B cell (primary cell): Measurements from ENCODE around the gene SNAPC3. TPM values are rescaled to one million over a fixed set of nuclear protein-coding genes. Genes with fewer than 3 reads are reported as not detected.

ENCODE experiments used
- ATAC-seq: fragments of 200-7000 bp; cut with Tn5 transposase; one replicate; pipeline ENCODE4 v1.10.0; 2021; ENCODE audit warnings: low read depth, mild to moderate bottlenecking, moderate number of reproducible peaks, moderate library complexity
- CTCF ChIA-PET: fragments of 350-600 bp; sonication (Branson Sonifier 250); formaldehyde crosslinking; loops from one replicate; lab custom pipeline; 2021; ENCODE audit warnings: antibody characterized with exemption, inconsistent platforms; lab: Charles Lee
- POLR2A ChIA-PET: fragments of 350-600 bp; sonication (Branson Sonifier 250); formaldehyde crosslinking; loops from one replicate; lab custom pipeline; 2021; ENCODE audit warnings: antibody characterized with exemption; lab: Charles Lee
- DNase-seq: peaks from one replicate; pipeline ENCODE4 v3.0.0; 2013
- H2AFZ ChIP-seq: 2 replicates; pipeline ENCODE4 v1.6.1; 2012; ENCODE audit warnings: mild to moderate bottlenecking, low read depth, low read length; ENCODE audit not compliant: insufficient read depth, poor library complexity, severe bottlenecking
- H3K27ac ChIP-seq, 2 donors: 1 replicate in 1 of 2; 2 replicates in 1 of 2; pipeline ENCODE4 v1.5.1; 2012 to 2013; ENCODE audit warnings: low read length in 2 of 2, mild to moderate bottlenecking in 2 of 2, moderate library complexity in 1 of 2
- H3K27me3 ChIP-seq, 4 experiments: fragments of 200-600 bp in 1 of 4; sonication (generic) in 1 of 4; replicated peaks in 1 of 4; 1 replicate in 2 of 4; 2 replicates in 2 of 4; pipeline versions ENCODE4 v1.6.1 to v1.7.0; 2013 to 2016; ENCODE audit warnings: low read length in 3 of 4, mild to moderate bottlenecking in 2 of 4, mixed read lengths in 1 of 4, moderate library complexity in 1 of 4; ENCODE audit not compliant: insufficient read depth in 4 of 4, control insufficient read depth in 3 of 4; ENCODE audit errors: control extremely low read depth in 1 of 4
- H3K36me3 ChIP-seq, 2 experiments: replicated peaks in 1 of 2; 1 replicate in 1 of 2; 2 replicates in 1 of 2; pipeline versions ENCODE4 v1.6.1 to v1.7.1; 2013; ENCODE audit warnings: low read length in 1 of 2; ENCODE audit not compliant: insufficient read depth in 2 of 2, control insufficient read depth in 1 of 2; ENCODE audit errors: control extremely low read depth in 1 of 2, extremely low read depth in 1 of 2
- H3K4me1 ChIP-seq, 2 donors: fragments of 200-600 bp in 1 of 2; sonication (generic) in 1 of 2; 1 replicate in 1 of 2; 2 replicates in 1 of 2; pipeline versions ENCODE4 v1.5.1 to v1.6.1; 2013 to 2017; ENCODE audit warnings: low read length in 2 of 2; ENCODE audit not compliant: control insufficient read depth in 2 of 2, insufficient read depth in 2 of 2
- H3K4me2 ChIP-seq: replicated peaks from 2 replicates; pipeline ENCODE3; 2012; ENCODE audit warnings: mild to moderate bottlenecking, low read depth, low read length; ENCODE audit not compliant: poor library complexity, severe bottlenecking
- H3K4me3 ChIP-seq, 5 experiments: fragments of 200-600 bp in 1 of 5; sonication (generic) in 1 of 5; 1 replicate in 3 of 5; 2 replicates in 2 of 5; pipeline versions ENCODE4 v1.5.1 to v1.7.0; 2011 to 2016; ENCODE audit warnings: low read length in 4 of 5, mild to moderate bottlenecking in 4 of 5, low read depth in 2 of 5, control low read depth in 1 of 5, moderate library complexity in 1 of 5; ENCODE audit not compliant: insufficient read depth in 1 of 5; ENCODE audit errors: control extremely low read depth in 1 of 5, extremely low read depth in 1 of 5
- H3K79me2 ChIP-seq: fragments of 200-600 bp; sonication (generic); one replicate; pipeline ENCODE4 v1.6.0; 2016; ENCODE audit warnings: low read length; ENCODE audit not compliant: control insufficient read depth, insufficient read depth
- H3K9ac ChIP-seq: fragments of 200-600 bp; sonication (generic); 2 replicates; pipeline ENCODE4 v1.6.1; 2017; ENCODE audit warnings: mild to moderate bottlenecking, low read length, moderate library complexity
- H3K9me3 ChIP-seq, 3 donors: one replicate each; pipeline versions ENCODE4 v1.6.1 to v1.7.1; 2013; ENCODE audit warnings: low read length in 2 of 3; ENCODE audit not compliant: control insufficient read depth in 2 of 3, insufficient read depth in 1 of 3; ENCODE audit errors: control extremely low read depth in 1 of 3
- H4K20me1 ChIP-seq: 2 replicates; pipeline ENCODE4 v1.6.0; 2012; ENCODE audit warnings: mild to moderate bottlenecking, low read length; ENCODE audit not compliant: insufficient read depth, control insufficient read depth, poor library complexity, severe bottlenecking
- H3K27ac Mint-ChIP-seq: one replicate; pipeline ENCODE4 v1.8.0; 2021; ENCODE audit warnings: mixed read lengths
- H3K27me3 Mint-ChIP-seq: one replicate; pipeline ENCODE4 v1.8.0; 2021; ENCODE audit warnings: mixed read lengths
- H3K4me1 Mint-ChIP-seq: one replicate; pipeline ENCODE4 v1.8.0; 2021; ENCODE audit warnings: mixed read lengths
- H3K4me3 Mint-ChIP-seq: one replicate; pipeline ENCODE4 v1.8.0; 2021; ENCODE audit warnings: mixed read lengths
- H3K9me3 Mint-ChIP-seq: one replicate; pipeline ENCODE4 v1.8.0; 2022; ENCODE audit warnings: mixed read lengths; ENCODE audit not compliant: insufficient read depth
- CTCF ChIP-seq: fragments of 200-600 bp; IDR thresholded peaks from one replicate; pipeline ENCODE4 v1.8.0; 2022; ENCODE audit warnings: antibody characterized with exemption, mild to moderate bottlenecking
- EZH2 ChIP-seq: IDR thresholded peaks from 2 replicates; pipeline ENCODE4 v1.6.1; 2012; ENCODE audit warnings: borderline replicate concordance, low read depth, mild to moderate bottlenecking, moderate library complexity, low read length; ENCODE audit not compliant: insufficient read depth, poor library complexity, severe bottlenecking
- WGBS: methylation state at CpG from one replicate; pipeline ENCODE4 v1.1.5; 2013; ENCODE audit warnings: missing lambda C conversion rate; ENCODE audit not compliant: insufficient coverage; 5-methylcytosine and 5-hydroxymethylcytosine counted together
- intact Hi-C: fragments of 100-400 bp; cut with micrococcal nuclease; formaldehyde crosslinking; loops from one replicate; pipeline ENCODE4 v1.10.0; 2022
- polyA plus RNA-seq: library from polyadenylated mRNA; depleted of rRNA; stranded (reverse); fragments of >200 nt; gene quantifications from 2 replicates; pipeline ENCODE4 v1.2.3, GENCODE V29; 2012
- total RNA-seq, 2 donors: library from RNA; stranded (reverse); fragments of 120-200 nt in 1 of 2; gene quantifications; 1 replicate in 1 of 2; 2 replicates in 1 of 2; pipeline versions ENCODE4 v1.2.3 to v1.2.4, GENCODE V29; 2013 to 2022

SNAPC3 gene
- total and polyA plus RNA-seq, 2 donors (not counting 1 experiment from before 2014, with no cell fraction given), result 16.6 to 48.3 TPM

- POLR2A ChIA-PET, result no interaction called here
- no peak overlapping the region for H3K27ac ChIP-seq
- H3K36me3 ChIP-seq, result peaks cover 0 to 22% of the 10 kb centered on the region in 2 experiments
- intact Hi-C loops, result no loop called here
- H3K4me3 Mint-ChIP-seq, result no peak overlapping the region
- CTCF ChIA-PET, result no interaction called here
- H3K9me3 ChIP-seq, result no peaks in the 10 kb centered on the region
- H3K4me1 Mint-ChIP-seq, result peaks cover 16% of the 10 kb centered on the region
- no peak overlapping the region for H3K4me2 ChIP-seq
- no peak for TF ChIP-seq CTCF
- DNase-seq (no peak), ATAC-seq (no peak)
- H3K4me3 ChIP-seq, result no peak overlapping the region
- H3K79me2 ChIP-seq, result peaks cover 8% of the 10 kb centered on the region
- no CpG with 5 or more reads among the region's 1 CpG for WGBS
- no peaks in the 10 kb centered on the region for H3K4me1 ChIP-seq
- H3K27me3 Mint-ChIP-seq, result no peaks in the 10 kb centered on the region
- no peak overlapping the region for H2AFZ ChIP-seq
- no peaks in the 10 kb centered on the region for H3K27me3 ChIP-seq
- H3K9me3 Mint-ChIP-seq, result no peaks in the 10 kb centered on the region
- H4K20me1 ChIP-seq, result no peaks in the 10 kb centered on the region
- peak overlapping the region; percentile 16 for H3K27ac Mint-ChIP-seq
- no peak overlapping the region for H3K9ac ChIP-seq
Measured at GRCh38 chr9:15482146-15482545, 59.5 kb downstream of the SNAPC3 start.

- H3K9me3 Mint-ChIP-seq, result no peaks in the 10 kb centered on the region
- ChIA-PET POLR2A (no interaction called here), CTCF (interaction anchor here (0.7 to 1.0 kb wide), 2 partner anchors 9 to 69 kb away, joined by 3 read pairs; no protein-coding TSS in a partner anchor)
- no CpG with 5 or more reads among the region's 6 CpGs for WGBS
- no peaks in the 10 kb centered on the region for H3K27me3 Mint-ChIP-seq
- Histone ChIP-seq H3K4me1 (no peaks in the 10 kb centered on the region), H3K79me2 (peaks cover 8% of the 10 kb centered on the region), H3K9me3 (no peaks in the 10 kb centered on the region), H3K4me2 (no peak overlapping the region), H2AFZ (no peak overlapping the region), H4K20me1 (peaks cover 4% of the 10 kb centered on the region), H3K27me3 (no peaks in the 10 kb centered on the region), H3K9ac (no peak overlapping the region), H3K27ac (no peak overlapping the region), H3K4me3 (no peak overlapping the region), H3K36me3 (peaks cover 0 to 30% of the 10 kb centered on the region in 2 experiments)
- DNase-seq (no peak), ATAC-seq (no peak)
- H3K27ac Mint-ChIP-seq, result no peak overlapping the region
- intact Hi-C loops, result loop anchor here (5.0 kb wide), 1 partner anchor 122 kb away; no protein-coding TSS in a partner anchor
- TF ChIP-seq EZH2 (no peak), CTCF (no peak)
- no peak overlapping the region for H3K4me3 Mint-ChIP-seq
- H3K4me1 Mint-ChIP-seq, result peaks cover 16% of the 10 kb centered on the region
Measured at GRCh38 chr9:15484802-15485201, 62.1 kb downstream of the SNAPC3 start.
